GM12878 (cell line): ENCODE data around the gene TAGLN3. TPM values are rescaled to one million over a fixed set of nuclear protein-coding genes. Genes with fewer than 3 reads are reported as not detected.

Source experiments
- ATAC-seq: fragments of 200-7000 bp; cut with Tn5 transposase; 3 replicates; pipeline ENCODE4 v1.9.1; 2020; ENCODE audit warnings: mild to moderate bottlenecking, moderate library complexity
- BruUV-seq: library from RNA; stranded (reverse); fragments of 400-500 nt; replicated peaks from 2 replicates; lab custom pipeline; 2021; lab: Mats Ljungman, UMichigan
- CTCF ChIA-PET: fragments of 300-600 bp; sonication (Branson Sonifier 250); formaldehyde crosslinking; extraction: SDS; loops from one replicate; lab custom pipeline; 2021; ENCODE audit warnings: inconsistent platforms; lab: Yijun Ruan, JAX
- POLR2A ChIA-PET: fragments of 350-600 bp; formaldehyde crosslinking; extraction: SDS; loops from one replicate; lab custom pipeline; 2021; ENCODE audit warnings: inconsistent platforms; lab: Charles Lee
- RAD21 ChIA-PET: fragments of 300-600 bp; sonication (Branson Sonifier 250); formaldehyde crosslinking; loops from one replicate; lab custom pipeline; 2023; ENCODE audit warnings: antibody characterized with exemption; ENCODE audit not compliant: unreplicated experiment; lab: Charles Lee
- SMC1A ChIA-PET: fragments of 300-600 bp; sonication (Branson Sonifier 250); formaldehyde crosslinking; loops from one replicate; lab custom pipeline; 2023; ENCODE audit not compliant: unreplicated experiment, uncharacterized antibody; lab: Charles Lee
- DNase-seq: peaks from one replicate; pipeline ENCODE4 v3.0.0-alpha.2; 2011; ENCODE audit warnings: low read depth, low spot score
- FAIRE-seq: peaks from 3 replicates; lab custom pipeline; 2011; peaks lifted over from hg19 to GRCh38; lab: Jason Lieb, UNC
- H2AFZ ChIP-seq: 2 replicates; pipeline ENCODE4 v1.6.0; 2011; ENCODE audit warnings: low read depth, low read length, control low read depth; ENCODE audit not compliant: control insufficient read depth
- H3K27ac ChIP-seq: 2 replicates; pipeline ENCODE4 v1.5.1; 2011; ENCODE audit warnings: control low read depth; ENCODE audit not compliant: control insufficient read depth, insufficient read depth
- H3K27me3 ChIP-seq, 2 experiments: replicated peaks in 1 of 2; 2 replicates each; pipeline versions ENCODE4 v1.6.0 to v1.6.1; 2011; ENCODE audit warnings: low read length in 1 of 2; ENCODE audit not compliant: control insufficient read depth in 2 of 2, insufficient read depth in 2 of 2
- H3K36me3 ChIP-seq, 2 experiments: 2 replicates each; pipeline ENCODE4 v1.5.1; 2011; ENCODE audit warnings: low read length in 1 of 2; ENCODE audit not compliant: control insufficient read depth in 2 of 2, insufficient read depth in 2 of 2
- H3K4me1 ChIP-seq: 2 replicates; pipeline ENCODE4 v1.6.1; 2011; ENCODE audit warnings: mild to moderate bottlenecking, low read length, moderate library complexity, mixed read lengths; ENCODE audit not compliant: control insufficient read depth, insufficient read depth
- H3K4me2 ChIP-seq: 2 replicates; pipeline ENCODE4 v1.6.0; 2011; ENCODE audit warnings: control low read depth; ENCODE audit not compliant: control insufficient read depth, insufficient read depth
- H3K4me3 ChIP-seq: fragments of 200-600 bp; sonication (generic); 2 replicates; pipeline ENCODE4 v1.5.1; 2016
- H3K79me2 ChIP-seq: 2 replicates; pipeline ENCODE4 v1.6.0; 2011; ENCODE audit warnings: low read length; ENCODE audit not compliant: control insufficient read depth, insufficient read depth
- H3K9ac ChIP-seq: 2 replicates; pipeline ENCODE4 v1.8.0; 2011; ENCODE audit warnings: low read length, control low read depth, mixed read lengths; ENCODE audit not compliant: control insufficient read depth, insufficient read depth
- H3K9me3 ChIP-seq: replicated peaks from 3 replicates; pipeline ENCODE4 v1.5.1; 2011; ENCODE audit warnings: mild to moderate bottlenecking, low read length; ENCODE audit not compliant: control insufficient read depth, insufficient read depth
- H4K20me1 ChIP-seq: 2 replicates; pipeline ENCODE4 v1.6.0; 2011; ENCODE audit not compliant: control insufficient read depth, insufficient read depth
- KAT2A ChIP-seq: conservative IDR thresholded peaks from 2 replicates; pipeline ENCODE4 v1.6.1; 2011; ENCODE audit warnings: low read depth, low read length; ENCODE audit not compliant: control insufficient read depth
- NFYA ChIP-seq: IDR thresholded peaks from 2 replicates; pipeline ENCODE4 v1.6.1; 2011; ENCODE audit warnings: low read depth, mild to moderate bottlenecking, low read length, improper control_type of control experiment, borderline replicate concordance
- POLR2AphosphoS2 ChIP-seq: IDR thresholded peaks from 2 replicates; pipeline ENCODE4 v1.6.1; 2011; ENCODE audit warnings: low read depth, mild to moderate bottlenecking, low read length, improper control_type of control experiment, moderate library complexity
- SP1 ChIP-seq: IDR thresholded peaks from one replicate; pipeline ENCODE4 v1.6.1; 2011; ENCODE audit warnings: low read depth, low read length
- USF1 ChIP-seq: IDR thresholded peaks from 2 replicates; pipeline ENCODE4 v1.6.1; 2011; ENCODE audit warnings: borderline replicate concordance, low read depth, mild to moderate bottlenecking, moderate library complexity, mixed read lengths, low read length; ENCODE audit not compliant: insufficient read depth; ENCODE audit errors: extremely low read length
- WGBS: methylation state at CpG from one replicate; pipeline ENCODE4 v1.1.6; 2016; ENCODE audit warnings: low lambda C conversion rate; ENCODE audit not compliant: insufficient replicate concordance, insufficient coverage; ENCODE audit errors: missing lambda C conversion rate; 5-methylcytosine and 5-hydroxymethylcytosine counted together
- in situ Hi-C: fragments of 300-500 bp; cut with MboI; formaldehyde crosslinking; loops from 9 replicates; pipeline ENCODE4 v1.14.3; 2018; ENCODE audit warnings: mixed read lengths
- intact Hi-C: fragments of 100-400 bp; cut with micrococcal nuclease; formaldehyde crosslinking; loops from one replicate; pipeline ENCODE4 v1.14.2; 2022; ENCODE audit not compliant: unreplicated experiment
- polyA plus RNA-seq, 11 experiments: library from polyadenylated mRNA; depleted of rRNA in 4 of 11; unstranded in 6 of 11; stranded (reverse) in 5 of 11; fragments of >200 nt; fragmentation: Nextera tagmentation in 4 of 11; fragmentation: Illumina TruSeq in 1 of 11; extraction: Ambion mirVana in 4 of 11; extraction: Trizol in 1 of 11; gene quantifications; 1 replicate in 1 of 11; 2 replicates in 10 of 11; pipeline versions ENCODE4 v1.2.1 to v1.2.3, GENCODE V29; 2011 to 2016; ENCODE audit warnings: inconsistent platforms in 2 of 11, missing spikeins in 2 of 11, low read depth in 1 of 11
- total RNA-seq, 4 experiments: library from RNA; depleted of rRNA in 3 of 4; stranded (reverse); fragments of >200 nt in 3 of 4; fragmentation: Illumina TruSeq in 1 of 4; extraction: Trizol in 1 of 4; gene quantifications; 2 replicates each; pipeline versions ENCODE4 v1.2.1 to v1.2.3, GENCODE V29; 2013 to 2021

Gene TAGLN3
- total and polyA plus RNA-seq, 10 of the 15 experiments (the other 5 are each of a cell fraction or from before 2014, with no cell fraction given) = 0.06 to 0.53 (median 0.12) TPM; not detected in 3

GRCh38 chr3:112007633-112008032 is 8.9 kb downstream of the TAGLN3 start:
- Histone ChIP-seq H3K9ac (no peak overlapping the region), H4K20me1 (no peaks in the 10 kb centered on the region), H3K4me1 (no peaks in the 10 kb centered on the region), H3K27ac (no peak overlapping the region), H3K79me2 (no peaks in the 10 kb centered on the region), H3K36me3 (no peaks in the 10 kb centered on the region), H3K9me3 (no peaks in the 10 kb centered on the region), H2AFZ (no peak overlapping the region), H3K4me3 (no peak overlapping the region), H3K27me3 (no peaks in the 10 kb centered on the region), H3K4me2 (no peak overlapping the region)
- no peak for TF ChIP-seq NFYA
- no peak for TF ChIP-seq USF1
- no peak for TF ChIP-seq POLR2AphosphoS2
- no peak for TF ChIP-seq SP1
- no peak for TF ChIP-seq KAT2A
- CTCF ChIA-PET = interaction anchor here (0.9 to 3.4 kb wide), 11 partner anchors 9 to 339 kb away, joined by 3 to 44 read pairs (median 4); partner anchors contain the start of genes ABHD10 and TAGLN3
- SMC1A ChIA-PET = interaction anchor here (0.9 to 15.1 kb wide), 9 partner anchors 10 to 292 kb away, joined by 3 to 417 read pairs (median 4); partner anchors contain the start of genes ABHD10 and TAGLN3
- ATAC-seq (no peak), FAIRE-seq (no peak), DNase-seq (no peak)
- in situ Hi-C loops = no loop called here
- intact Hi-C loops = no loop called here
- 100% methylated on average over 1 of the region's 1 CpG for WGBS
- RAD21 ChIA-PET = interaction anchor here (0.9 to 2.1 kb wide), 3 partner anchors 18 to 39 kb away, joined by 3 to 10 read pairs (median 3); no protein-coding TSS in a partner anchor
- POLR2A ChIA-PET = interaction anchor here (0.9 to 1.9 kb wide), 3 partner anchors 11 to 18 kb away, joined by 3 to 6 read pairs (median 4); no protein-coding TSS in a partner anchor
- no TSS peak for BruUV-seq
